HG03565 (cell line): ENCODE data around the gene RCOR1.

ENCODE experiments used
- ATAC-seq: cut with Tn5 transposase; IDR thresholded peaks from one replicate; pipeline ENCODE4 v1.9.1; 2021; ENCODE audit warnings: mild to moderate bottlenecking, moderate library complexity; ENCODE audit not compliant: unreplicated experiment

The RCOR1 gene

DNA sequence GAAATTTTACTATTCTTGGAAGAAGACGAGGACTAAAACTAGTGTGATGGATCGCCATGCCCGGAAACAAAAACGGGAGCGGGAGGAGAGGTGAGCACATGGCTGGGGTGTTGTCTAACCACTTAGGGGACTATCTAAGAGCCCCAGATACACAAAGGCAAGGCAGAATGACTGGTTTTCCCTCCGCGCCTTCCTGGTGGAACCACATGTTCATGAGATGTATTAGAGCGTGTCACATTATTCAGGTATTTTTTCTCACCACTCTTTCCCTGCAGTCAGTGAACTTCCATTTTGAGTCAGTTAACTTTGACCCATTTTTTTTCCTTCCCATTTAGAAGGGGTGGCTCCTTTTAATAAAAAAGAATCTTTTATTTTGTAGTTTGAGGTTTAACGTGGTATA, 116.0 kb downstream of the RCOR1 start:
- ATAC-seq = no peak

DNA sequence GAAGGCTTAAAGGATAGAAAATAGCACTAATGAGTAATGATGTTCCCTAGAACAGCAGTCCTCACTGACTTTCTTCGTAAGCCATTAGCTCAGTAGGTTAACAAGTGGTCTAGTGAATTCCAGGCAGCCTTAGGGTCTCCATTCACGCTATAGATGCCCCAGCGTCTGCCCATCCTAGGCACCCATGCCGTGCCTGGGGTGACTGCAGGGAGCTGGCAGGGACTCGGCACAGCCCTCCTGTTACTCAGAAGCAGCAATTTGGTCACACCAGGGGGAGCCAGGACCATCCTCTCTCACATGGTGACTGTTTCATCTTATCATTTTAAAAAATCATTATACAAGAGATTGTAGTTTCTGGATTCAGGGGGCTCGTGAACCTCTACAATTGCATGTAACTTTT, 118.8 kb downstream of the RCOR1 start:
- ATAC-seq = no peak

DNA sequence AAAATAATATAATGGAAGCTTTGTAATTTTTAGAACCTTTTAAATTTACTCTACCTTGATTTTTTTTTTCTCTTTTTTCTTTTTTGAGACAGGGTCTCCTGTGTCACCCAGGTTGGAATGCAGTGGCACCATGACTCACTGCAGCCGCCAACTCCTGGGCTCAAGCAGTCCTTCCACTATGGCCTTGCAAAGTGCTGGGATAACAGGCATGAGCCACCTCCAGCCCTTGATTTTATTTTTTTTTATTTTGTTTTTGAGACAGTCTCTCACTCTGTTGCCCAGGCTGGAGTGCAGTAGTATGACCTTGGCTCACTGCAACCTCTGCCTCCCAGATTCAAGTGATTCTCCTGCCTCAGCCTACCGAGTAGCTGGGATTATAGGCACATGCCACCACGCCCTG, 119.5 kb downstream of the RCOR1 start:
- ATAC-seq = no peak

DNA sequence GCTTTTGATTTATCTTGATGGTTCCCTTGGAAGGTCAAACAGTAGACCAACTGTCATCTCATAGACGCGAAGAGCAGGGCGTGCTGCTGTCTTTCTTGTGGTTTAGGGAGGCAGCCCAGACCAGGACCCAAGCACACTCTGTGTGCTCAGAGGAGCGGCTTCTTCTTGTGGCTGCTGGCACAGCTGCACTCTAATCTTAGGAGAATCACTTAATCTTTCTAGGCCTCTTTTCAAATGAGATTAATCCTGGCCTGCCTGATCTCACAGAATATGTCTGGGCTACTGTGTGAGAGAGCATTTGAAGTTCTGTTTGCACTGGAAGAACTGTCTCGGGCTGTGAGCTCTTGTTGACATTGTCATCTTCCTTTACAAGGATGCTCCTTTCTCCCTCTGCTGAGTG, 124.8 kb downstream of the RCOR1 start:
- ATAC-seq = no peak

DNA sequence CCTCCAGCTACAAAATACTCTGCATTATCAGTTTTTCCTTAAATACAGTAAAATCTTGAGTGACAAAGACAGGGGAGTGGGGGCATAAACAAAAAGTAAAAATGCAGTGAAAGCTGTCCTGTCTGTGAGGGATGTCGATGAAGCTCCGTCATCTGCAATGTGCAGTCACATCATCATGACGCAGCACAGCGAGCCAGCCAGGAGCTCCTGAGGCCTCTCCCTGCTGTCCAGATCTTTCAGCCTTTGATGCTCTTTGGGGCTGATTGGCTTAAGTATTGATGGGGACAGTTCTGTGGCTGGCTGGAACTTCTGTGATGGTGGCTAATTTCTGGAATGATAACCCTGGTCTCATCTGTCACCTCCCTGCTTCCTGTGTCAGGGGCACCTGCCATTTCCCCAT, 130.2 kb downstream of the RCOR1 start:
- ATAC-seq = no peak

DNA sequence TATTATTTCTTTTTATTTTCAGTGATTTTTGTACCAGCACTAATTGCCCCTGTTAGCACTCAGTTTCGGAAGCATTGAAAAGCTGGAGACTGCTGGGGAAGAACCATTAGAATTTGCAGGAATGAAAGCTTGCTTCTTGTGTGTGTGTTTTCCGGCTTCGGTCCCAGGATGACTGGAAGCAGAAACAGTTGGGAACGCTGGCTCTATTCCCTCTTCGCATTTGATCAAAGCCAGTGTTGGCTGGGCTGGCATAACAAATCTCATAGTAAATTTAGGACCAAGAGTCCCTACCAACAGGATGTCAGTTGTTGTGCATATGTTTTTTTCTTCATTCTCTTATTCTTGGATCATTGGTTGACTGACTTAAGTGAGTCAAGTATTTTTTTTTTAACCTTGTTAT, 131.2 kb downstream of the RCOR1 start:
- ATAC-seq = no peak

DNA sequence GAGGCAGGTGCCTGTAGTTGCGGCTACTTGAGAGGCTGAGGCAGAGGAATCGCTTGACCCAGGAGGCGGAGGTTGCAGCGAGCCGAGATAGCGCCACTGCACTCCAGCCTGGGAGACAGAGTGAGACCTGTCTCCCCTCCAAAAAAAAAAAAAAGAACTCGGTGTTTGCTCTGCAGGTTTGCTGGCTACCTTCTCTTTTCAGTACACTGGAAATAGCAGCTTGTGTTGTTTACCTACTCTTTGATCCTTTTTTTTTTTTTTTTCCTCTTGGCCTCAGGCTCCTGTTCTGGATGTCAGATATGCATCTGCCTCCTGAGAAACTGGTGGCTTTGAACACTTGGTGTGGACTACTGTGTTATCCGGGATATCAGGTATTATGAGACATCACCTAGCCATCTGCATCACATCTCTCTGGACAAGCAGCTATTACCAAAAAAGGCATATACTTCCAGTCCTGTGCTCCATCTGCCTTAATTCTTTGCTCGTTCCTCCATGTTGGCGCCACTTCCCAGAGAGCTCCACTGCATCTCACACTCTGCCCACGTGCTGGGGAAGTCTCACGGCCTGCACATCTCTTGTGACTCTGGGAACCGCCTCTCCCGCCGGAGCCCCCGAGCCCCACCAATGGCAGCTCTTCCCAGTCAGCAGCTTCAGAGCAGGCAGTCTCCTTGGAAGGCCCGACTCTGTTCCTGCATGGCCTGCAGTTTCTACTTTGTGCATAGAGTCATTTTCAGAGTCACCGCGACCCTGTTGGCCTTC, 133.9 kb downstream of the RCOR1 start:
- ATAC-seq = no peak

DNA sequence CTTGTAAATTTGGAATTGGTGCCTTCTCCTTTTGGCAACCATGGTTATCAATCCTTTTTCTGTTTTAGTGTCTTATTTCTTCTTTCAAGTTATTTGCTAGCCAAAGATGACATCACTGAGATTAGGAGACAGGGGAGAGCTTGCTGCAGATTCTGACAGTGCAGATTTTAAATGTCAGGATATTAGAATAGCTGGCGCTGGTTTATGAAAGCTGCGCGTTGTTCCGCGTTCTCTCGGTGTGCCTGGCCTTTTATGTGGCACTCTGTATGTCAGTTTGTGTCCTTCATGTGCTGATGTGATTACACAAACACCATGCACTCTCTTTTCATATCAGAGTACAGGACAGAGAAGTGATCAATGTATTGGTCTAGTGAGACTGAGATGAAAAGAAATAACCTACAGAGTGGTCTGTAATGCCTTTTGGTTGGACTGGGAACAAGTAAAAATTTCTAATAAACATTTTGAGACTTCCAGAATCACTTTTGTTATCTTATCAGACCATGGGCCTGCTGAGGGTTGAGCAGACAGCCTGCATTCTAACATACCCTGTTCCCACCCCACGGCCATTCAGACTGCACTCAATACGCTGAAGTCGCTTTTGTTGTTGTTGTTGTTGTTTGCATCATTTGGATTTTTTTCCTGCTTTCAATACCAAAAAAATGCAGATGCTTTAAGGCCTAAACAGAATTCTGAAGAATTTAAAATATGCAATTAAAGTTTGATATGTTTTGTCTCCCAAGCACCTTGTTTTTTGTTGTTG, 135.1 kb downstream of the RCOR1 start:
- no peak for ATAC-seq

DNA sequence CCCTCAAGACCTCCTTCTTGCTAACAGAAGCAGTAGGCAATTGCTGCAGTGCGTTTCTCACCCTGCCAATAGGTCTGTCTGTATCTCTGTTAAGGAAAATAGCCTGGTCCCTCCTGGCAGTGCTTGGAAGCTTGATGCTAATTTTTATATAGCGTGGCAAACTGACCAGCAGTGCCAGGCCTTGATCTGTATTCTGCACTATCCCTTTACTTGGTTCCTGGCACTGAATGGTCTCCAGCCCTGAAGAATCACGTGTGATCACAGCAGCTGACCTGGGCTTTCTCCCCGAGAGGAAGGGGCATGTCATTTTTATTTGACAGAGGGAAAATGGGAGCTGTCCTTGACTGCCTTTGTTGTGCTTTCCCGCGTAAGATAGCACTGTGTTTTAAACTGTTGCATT, 136.1 kb downstream of the RCOR1 start:
- no peak for ATAC-seq

DNA sequence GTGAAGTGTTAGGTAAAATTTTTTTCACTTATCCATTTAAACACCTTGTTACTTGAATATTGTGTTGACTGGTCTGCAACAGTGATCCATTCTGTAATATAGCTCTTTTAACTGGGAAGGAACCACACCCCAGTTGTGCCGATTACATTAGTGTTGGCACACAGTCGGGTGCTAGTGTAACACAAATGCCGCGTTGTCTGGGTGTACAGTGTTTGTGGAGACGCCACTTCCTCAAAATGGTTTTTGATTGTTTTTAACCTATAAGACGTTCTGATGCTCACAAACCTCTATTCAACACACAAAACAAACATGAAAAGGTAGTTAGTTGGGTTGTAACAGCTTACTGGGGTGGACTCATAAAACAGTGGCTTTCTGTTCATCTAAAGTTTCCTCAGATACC, 136.8 kb downstream of the RCOR1 start:
- ATAC-seq = no peak

DNA sequence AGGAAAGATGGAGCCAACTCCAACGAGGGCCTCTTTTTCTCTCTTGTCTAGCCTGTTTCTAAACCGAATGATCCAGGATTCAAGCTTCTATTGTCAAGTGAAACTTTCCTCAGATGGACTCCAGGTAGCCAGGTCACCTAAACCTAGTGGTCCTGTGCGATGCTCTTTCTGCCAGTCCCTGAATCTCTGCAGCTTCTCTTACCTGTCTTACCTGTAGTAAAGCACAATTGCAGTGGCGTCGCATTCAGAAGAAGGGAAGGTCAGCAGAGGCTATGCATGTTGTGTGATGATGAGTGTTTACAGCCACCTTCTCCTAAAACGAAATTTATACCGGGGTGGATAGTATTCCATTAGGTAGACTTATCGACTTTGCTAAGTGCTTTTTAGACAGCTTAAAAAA, 137.4 kb downstream of the RCOR1 start:
- no peak for ATAC-seq

DNA sequence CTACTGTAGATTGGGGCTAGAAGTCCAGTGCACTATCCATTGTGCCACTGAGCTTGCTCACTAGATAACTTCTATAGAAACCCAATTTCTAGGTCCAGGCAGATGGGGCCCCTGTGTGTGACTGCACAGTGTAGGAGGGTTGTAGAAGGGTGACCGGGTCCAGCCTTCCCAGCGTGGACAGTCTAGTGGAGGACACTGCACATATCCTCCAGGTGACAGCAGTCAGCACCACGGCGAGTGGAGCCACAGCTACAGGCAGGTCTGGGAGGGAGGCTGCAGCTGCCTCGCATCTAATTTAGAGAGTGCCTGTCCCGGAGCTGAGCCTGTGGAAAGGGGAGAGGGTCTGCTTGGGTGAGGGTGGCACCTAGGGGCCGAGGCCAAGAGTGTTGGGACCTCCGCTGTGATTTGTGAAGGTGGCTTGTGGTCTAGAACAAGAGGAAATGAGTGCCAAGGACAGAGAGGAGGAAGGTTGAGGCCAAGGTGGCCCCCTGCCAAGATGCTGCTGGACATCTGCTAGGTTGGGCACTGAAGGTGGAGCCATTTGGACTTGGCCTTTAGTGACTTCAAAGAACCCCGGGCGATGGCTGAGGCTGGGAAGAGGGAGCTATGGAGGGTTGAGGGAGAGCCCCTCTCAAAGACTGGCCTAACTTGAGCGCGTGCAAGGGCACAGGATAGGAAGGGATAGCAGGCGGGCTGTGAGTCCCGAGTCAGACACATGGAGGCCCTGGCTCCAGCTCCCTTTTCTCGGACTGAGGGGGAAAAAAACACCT, 138.8 kb downstream of the RCOR1 start:
- ATAC-seq = no peak

DNA sequence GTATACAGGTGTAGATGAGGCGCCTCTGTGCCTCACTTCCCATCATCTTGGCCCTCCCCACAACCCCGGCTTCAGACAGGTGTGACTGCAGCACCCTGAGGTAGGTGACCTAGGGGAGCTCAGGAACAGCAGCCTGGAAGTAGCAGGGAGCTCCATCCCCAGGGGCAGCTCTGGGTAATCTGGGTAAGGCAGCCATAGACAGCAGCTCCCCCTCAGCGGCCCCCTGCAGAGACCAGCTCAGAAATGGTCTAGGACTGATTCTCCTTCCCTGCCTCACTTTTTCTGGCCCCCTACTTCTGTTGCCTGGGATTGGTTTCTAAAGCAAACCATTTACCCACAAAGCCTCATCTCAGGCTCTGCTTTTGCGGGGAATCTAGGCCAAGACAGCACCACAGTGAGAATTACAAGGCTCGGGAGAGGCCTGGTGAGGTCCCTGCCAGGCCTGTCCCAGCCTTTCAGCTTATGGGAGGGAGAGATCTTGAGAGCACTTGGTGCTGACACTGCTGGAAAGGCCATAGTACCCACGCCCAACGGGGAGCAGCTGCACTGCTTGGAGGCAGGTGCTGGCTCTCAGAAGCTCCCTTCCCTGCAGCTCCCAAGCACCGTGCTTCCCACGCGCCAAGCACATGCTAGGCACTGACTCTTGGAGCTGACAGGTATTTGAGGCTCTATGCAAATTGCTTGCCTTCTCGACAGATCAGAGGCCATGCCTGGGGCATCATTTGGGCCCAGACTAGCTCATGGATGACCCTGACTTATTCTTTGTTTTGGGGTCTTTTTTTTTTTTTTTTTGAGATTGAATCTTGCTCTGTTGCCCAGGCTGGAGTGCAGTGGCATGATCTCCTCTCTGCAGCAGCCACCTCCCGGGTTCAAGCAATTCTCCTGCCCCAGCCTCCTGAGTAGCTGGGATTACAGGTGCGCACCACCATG, 139.7 kb downstream of the RCOR1 start:
- ATAC-seq = no peak

DNA sequence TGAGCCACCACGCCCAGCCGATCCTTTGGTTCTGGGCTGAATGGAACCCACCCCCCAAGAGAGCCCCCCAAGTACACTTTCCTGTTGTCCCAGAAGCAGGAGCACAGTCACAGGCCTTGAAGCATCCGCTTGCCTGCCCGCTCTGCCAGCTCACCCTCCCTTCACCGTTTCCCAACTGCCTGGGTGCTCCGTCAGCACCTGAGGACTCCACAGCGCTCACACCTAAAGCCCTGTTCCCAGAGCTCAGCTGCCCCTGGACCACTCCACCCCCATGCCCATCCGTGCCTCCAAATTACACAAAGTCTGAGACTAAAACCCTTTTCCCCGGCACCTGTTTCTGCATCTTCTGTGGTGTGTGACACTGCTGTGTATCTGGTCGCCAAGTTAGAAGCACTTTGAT, 140.5 kb downstream of the RCOR1 start:
- ATAC-seq = no peak

DNA sequence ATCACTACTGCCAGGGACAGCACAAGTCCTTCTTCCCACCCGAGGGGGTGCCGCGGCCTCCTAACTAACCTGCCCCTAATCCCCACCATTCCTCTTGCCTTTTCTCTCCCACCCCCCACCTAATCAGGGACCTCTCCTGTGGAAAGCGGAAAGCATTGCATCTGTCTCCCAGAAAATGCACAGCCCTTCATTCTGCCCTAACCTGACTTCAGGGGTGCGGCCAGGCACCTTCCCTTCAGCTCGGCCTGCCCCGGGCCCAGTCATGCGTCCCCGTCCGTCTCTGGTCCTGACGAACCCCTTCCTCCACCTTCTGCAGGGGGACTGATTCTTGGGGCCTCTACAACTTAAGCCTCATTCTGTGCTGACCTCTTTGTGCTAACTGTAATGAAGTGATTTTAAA, 140.9 kb downstream of the RCOR1 start:
- no peak for ATAC-seq

DNA sequence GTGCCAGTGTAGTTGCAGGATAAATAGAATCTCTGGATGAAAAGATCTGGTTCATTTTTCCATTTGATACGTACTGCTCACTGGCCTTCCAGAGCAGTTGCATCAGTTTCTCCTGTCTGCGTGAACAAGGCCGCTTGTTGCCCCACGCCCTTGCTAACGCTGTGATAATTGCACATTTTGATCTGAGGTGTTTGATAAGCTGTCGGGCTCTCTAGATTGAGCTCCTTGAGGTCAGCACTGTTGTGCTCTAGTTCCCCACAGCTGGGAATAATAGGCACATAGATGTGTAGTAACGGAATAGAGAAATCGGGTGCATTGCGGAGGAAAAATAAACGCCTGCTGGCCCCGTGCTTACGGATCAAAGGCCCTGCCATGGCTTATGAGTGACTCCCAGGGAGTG, 142.0 kb downstream of the RCOR1 start:
- no peak for ATAC-seq

DNA sequence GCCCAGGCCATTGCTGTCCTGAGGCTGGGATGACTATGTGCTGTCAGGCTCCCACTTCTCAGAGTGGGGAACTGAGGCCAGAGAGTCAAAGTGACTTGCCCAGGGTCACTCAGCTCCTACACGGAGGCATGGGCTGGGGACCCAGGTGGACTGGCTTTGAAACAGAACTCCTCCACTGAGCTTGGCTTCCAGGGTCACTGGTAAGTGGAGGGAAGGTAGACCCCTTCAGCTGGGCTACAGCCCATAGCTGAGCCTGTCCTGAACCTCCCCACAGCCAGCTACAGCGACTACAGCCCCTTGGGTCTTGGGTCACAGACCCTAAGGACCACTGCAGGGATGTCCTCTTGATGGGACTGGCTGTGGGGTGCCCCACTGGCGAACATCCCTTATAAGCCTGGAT, 144.5 kb downstream of the RCOR1 start:
- ATAC-seq = no peak

DNA sequence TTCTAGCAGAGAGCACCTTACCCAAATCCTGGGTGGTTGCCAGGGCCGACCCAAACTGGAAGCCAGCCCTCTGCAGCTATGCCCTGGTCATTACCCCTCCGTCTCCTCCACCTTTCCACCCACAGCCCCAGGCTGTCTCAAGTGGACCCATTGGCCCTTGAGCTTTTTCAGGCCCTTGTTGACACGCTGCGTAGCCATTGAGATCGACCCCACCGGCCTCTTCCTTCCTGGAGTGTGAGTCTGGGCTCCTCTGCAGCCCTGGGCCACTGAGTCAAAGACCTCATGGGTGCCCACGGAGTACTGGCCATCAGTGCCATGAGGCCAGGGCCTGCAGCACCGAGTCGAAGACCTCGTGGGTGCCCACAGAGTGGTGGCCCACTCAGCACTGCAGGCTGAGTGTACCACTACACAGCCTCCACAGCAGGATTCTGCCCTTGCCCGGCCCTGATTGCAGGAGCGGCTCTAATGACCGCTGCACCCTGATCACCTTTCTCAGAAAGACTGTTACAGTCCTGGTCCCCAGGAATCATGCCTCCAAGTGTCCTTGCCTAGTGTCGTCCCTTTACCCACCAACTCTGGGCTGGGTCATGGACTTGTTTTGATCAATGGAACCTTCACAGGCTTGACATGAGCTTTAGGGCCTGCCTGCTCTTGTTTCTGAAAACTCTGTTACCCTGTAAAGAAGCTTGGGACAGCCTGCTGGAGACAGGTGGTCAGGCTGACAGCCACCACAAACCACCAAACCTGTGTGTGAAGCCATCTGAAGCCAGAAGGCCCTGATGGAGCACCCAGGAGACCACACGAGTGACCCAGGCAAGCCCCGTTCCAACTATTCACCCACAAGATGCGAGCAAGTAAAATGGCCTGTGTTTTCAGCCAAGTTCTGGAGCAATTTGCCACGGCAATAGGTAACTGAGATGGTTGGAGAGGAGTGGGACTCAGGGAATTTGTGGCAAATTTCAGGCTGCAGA, 145.2 kb downstream of the RCOR1 start:
- no peak for ATAC-seq

DNA sequence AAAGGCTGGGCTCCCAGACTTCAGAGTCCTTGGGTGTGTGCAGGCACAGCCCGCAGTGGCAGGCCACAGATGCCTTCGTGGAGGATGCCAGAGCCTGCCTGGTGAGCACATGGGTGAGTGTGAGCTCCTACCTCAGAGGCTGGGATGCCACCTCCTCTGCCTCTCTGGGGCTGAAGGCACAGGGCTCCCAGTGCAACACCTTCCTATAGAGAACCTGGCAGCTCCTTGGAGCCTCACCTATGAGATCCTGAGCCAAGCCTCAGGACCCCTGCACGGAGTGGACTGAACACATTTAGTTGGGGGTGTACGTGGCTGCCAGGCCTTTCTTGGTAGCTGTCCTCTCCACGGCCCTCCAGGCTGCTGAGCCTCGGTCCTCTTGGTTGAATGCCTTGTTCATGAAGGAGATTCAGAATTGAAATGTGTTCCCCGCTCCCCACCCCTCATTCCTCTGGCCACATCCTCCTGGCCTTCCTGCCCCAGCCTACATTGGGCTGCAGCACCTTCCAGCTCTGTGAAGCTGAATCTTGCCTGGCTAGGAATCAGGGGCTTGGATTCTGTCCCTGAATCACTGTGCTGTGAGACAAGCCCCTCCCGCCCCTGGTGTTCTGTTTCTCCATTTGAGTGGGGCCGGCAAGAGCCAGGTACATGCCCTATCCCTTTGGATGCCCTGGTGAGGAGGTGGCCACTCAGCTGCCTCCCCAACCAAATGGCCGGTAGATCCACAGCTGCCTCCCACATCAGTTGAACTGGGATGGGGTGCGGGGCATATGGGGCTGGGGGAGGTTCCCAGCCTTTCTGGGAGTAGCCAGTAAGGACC, 146.1 kb downstream of the RCOR1 start:
- ATAC-seq = no peak
